ENCODE measurements around the gene AGPAT4. TPM values are rescaled to one million over a fixed set of nuclear protein-coding genes. Genes with fewer than 3 reads are reported as not detected.
A peak's percentile ranks its signal among the peaks of the same experiment; 100 is the strongest.

AGPAT4 gene
- total RNA-seq, 3 donors from 2014 or later = 4.6 to 10.5 (median 6.2) TPM

GRCh38 chr6:161150566-161150965, 123.3 kb downstream of the AGPAT4 start:
- TF ChIP-seq POLR2A (IDR thresholded peaks at IDR 0.05) (no peak), POLR2AphosphoS5 (IDR thresholded peaks at IDR 0.05) (no peak), CTCF (IDR thresholded peaks at IDR 0.05) (no peak)

GRCh38 chr6:161150136-161150535, 123.7 kb downstream of the AGPAT4 start:
- H3K27ac ChIP-seq = no peak overlapping the region
- DNase-seq (ENCODE audit: low spot score in 2 of 2) = no peak
- H3K4me3 ChIP-seq = no peak overlapping the region
- TF ChIP-seq POLR2AphosphoS5 (IDR thresholded peaks at IDR 0.05) = no peak
- TF ChIP-seq CTCF (IDR thresholded peaks at IDR 0.05) = no peak
- TF ChIP-seq POLR2A (IDR thresholded peaks at IDR 0.05) = no peak
- H3K36me3 ChIP-seq = no peaks in the 10 kb centered on the region
- intact Hi-C loops (cut with DNase I; ENCODE audit: low total_unique reads) = no loop called here
- H3K4me1 ChIP-seq = no peaks in the 10 kb centered on the region
- no peaks in the 10 kb centered on the region for H3K9me3 ChIP-seq
- no peaks in the 10 kb centered on the region for H3K27me3 ChIP-seq

More at GRCh38 chr6:161150566-161150965, 123.3 kb downstream of the AGPAT4 start:
- Histone ChIP-seq H3K27me3 (no peaks in the 10 kb centered on the region), H3K36me3 (no peaks in the 10 kb centered on the region), H3K27ac (no peak overlapping the region), H3K4me3 (no peak overlapping the region), H3K4me1 (no peaks in the 10 kb centered on the region), H3K9me3 (no peaks in the 10 kb centered on the region)
- intact Hi-C loops (cut with DNase I; ENCODE audit: low total_unique reads) = no loop called here
- no peak for DNase-seq (ENCODE audit: low spot score in 2 of 2)

- no peaks in the 10 kb centered on the region for H3K36me3 ChIP-seq
Observed at GRCh38 chr6:161143663-161144430, 130.0 kb downstream of the AGPAT4 start.

GRCh38 chr6:161142957-161143296, 130.9 kb downstream of the AGPAT4 start:
- no peaks in the 10 kb centered on the region for H3K4me1 ChIP-seq
- H3K27ac ChIP-seq = no peak overlapping the region
- TF ChIP-seq POLR2AphosphoS5 (IDR thresholded peaks at IDR 0.05) (no peak), CTCF (IDR thresholded peaks at IDR 0.05) (no peak), POLR2A (IDR thresholded peaks at IDR 0.05) (no peak)
- intact Hi-C loops (cut with DNase I; ENCODE audit: low total_unique reads) = no loop called here
- no peaks in the 10 kb centered on the region for H3K36me3 ChIP-seq
- no peaks in the 10 kb centered on the region for H3K27me3 ChIP-seq
- no peak overlapping the region for H3K4me3 ChIP-seq
- H3K9me3 ChIP-seq = no peaks in the 10 kb centered on the region
- DNase-seq (ENCODE audit: low spot score in 2 of 2) = no peak

More at GRCh38 chr6:161143663-161144430, 130.0 kb downstream of the AGPAT4 start:
- H3K9me3 ChIP-seq = no peaks in the 10 kb centered on the region
- no peaks in the 10 kb centered on the region for H3K27me3 ChIP-seq
- TF ChIP-seq POLR2A (IDR thresholded peaks at IDR 0.05) (no peak), CTCF (IDR thresholded peaks at IDR 0.05) (no peak), POLR2AphosphoS5 (IDR thresholded peaks at IDR 0.05) (no peak)
- no peaks in the 10 kb centered on the region for H3K4me1 ChIP-seq
- DNase-seq (ENCODE audit: low spot score in 2 of 2) = no peak
- intact Hi-C loops (cut with DNase I; ENCODE audit: low total_unique reads) = no loop called here
- no peak overlapping the region for H3K27ac ChIP-seq
- no peak overlapping the region for H3K4me3 ChIP-seq

GRCh38 chr6:161141173-161141572, 132.7 kb downstream of the AGPAT4 start:
- no peak overlapping the region for H3K27ac ChIP-seq
- no peaks in the 10 kb centered on the region for H3K27me3 ChIP-seq

More at GRCh38 chr6:161141173-161141572, 132.7 kb downstream of the AGPAT4 start:
- Histone ChIP-seq H3K4me3 (no peak overlapping the region), H3K9me3 (no peaks in the 10 kb centered on the region), H3K4me1 (no peaks in the 10 kb centered on the region), H3K36me3 (no peaks in the 10 kb centered on the region)
- peak in 1 of 2 donors; percentile 13 for DNase-seq (ENCODE audit: low spot score in 2 of 2)
- no peak for TF ChIP-seq POLR2A (IDR thresholded peaks at IDR 0.05)
- TF ChIP-seq POLR2AphosphoS5 (IDR thresholded peaks at IDR 0.05) = no peak
- TF ChIP-seq CTCF (IDR thresholded peaks at IDR 0.05) = no peak
- intact Hi-C loops (cut with DNase I; ENCODE audit: low total_unique reads) = no loop called here

All from breast epithelium (tissue), 4 donors.